ENCODE measurements around the gene FCER1G. TPM values are rescaled to one million over a fixed set of nuclear protein-coding genes. Genes with fewer than 3 reads are reported as not detected.

The FCER1G gene
- total and polyA plus RNA-seq, 9 of the 15 experiments (the other 6 are each of a cell fraction or from before 2014, with no cell fraction given), result 0.15 to 0.69 (median 0.31) TPM; not detected in 2

GRCh38 chr1:161227196-161227871 is 12.2 kb downstream of the FCER1G start:
- ATAC-seq (peak; percentile 71), DNase-seq (ENCODE audit: extremely low read depth in 1 of 4, low spot score in 3 of 4) (peak; percentile 68 to 90 (median 71)), FAIRE-seq (peak; percentile 95)
- H3K36me3 ChIP-seq (ENCODE audit: control insufficient read depth, insufficient read depth, low read length), result peaks cover 37% of the 10 kb centered on the region
- in situ Hi-C loops (cut with MboI) (loop anchor here (5.0 kb wide), 1 partner anchor 155 kb away; no protein-coding TSS in a partner anchor), intact Hi-C loops (cut with micrococcal nuclease) (loop anchor here (2.0 to 5.0 kb wide), 4 partner anchors 63 to 155 kb away; partner anchors contain the start of gene CFAP126)
- H3K9ac ChIP-seq (ENCODE audit: insufficient read depth in 1 of 2, low read depth in 2 of 2, low read length in 2 of 2), result peak overlapping the region; percentile 76 to 93
- H3K4me1 ChIP-seq (replicated peaks in 1 of 2; ENCODE audit: control insufficient read depth in 2 of 2, insufficient read depth in 2 of 2, low read length in 2 of 2), result peaks cover 15 to 16% of the 10 kb centered on the region in 2 experiments; a peak in 3 of 5 replicates
- peak overlapping the region; percentile 97 for H3K4me2 ChIP-seq (ENCODE audit: insufficient read depth, low read length)
- no peaks in the 10 kb centered on the region for H3K9me3 ChIP-seq (replicated peaks; ENCODE audit: control insufficient read depth, insufficient read depth, low read depth, low read length)
- no peaks in the 10 kb centered on the region for H3K9me1 ChIP-seq (ENCODE audit: control insufficient read depth, insufficient read depth, low read length)
- H3K4me3 ChIP-seq, result peak overlapping the region; percentile 70
- H2AFZ ChIP-seq (ENCODE audit: low read depth, low read length), result peak overlapping the region; percentile 87
- WGBS (ENCODE audit: insufficient coverage, low coverage, missing lambda C conversion rate), result 8% methylated on average over 11 of the region's 11 CpGs
- H3K27ac ChIP-seq (ENCODE audit: extremely low read depth, low read depth, low read length), result peak overlapping the region; percentile 79
- peaks cover 19% of the 10 kb centered on the region for H3K79me2 ChIP-seq (ENCODE audit: control insufficient read depth, insufficient read depth, low read length)
- CTCF ChIA-PET (ENCODE audit: low intra/inter-chr PET ratio), result interaction anchor here (0.6 to 1.6 kb wide), 8 partner anchors 35 to 156 kb away, joined by 3 to 7 read pairs (median 4); partner anchors contain the start of gene CFAP126
- POLR2A ChIA-PET, result interaction anchor here (0.6 to 2.1 kb wide), 3 partner anchors 19 to 122 kb away, joined by 3 to 7 read pairs (median 3); partner anchors contain the start of gene SDHC
- no TSS peak for BruUV-seq (replicated peaks)
- H3K27me3 ChIP-seq (ENCODE audit: control insufficient read depth in 2 of 2, insufficient read depth in 2 of 2, low read length in 2 of 2), result no peaks in the 10 kb centered on the region
- H4K20me1 ChIP-seq (replicated peaks; ENCODE audit: control insufficient read depth, insufficient read depth, low read length), result no peaks in the 10 kb centered on the region
- TF ChIP-seq GABPA (tag; conservative IDR thresholded peaks at IDR 0.05; ENCODE audit: low read depth) (peak; percentile 40; the same call in 1 of the 2 replicates), DPF2 (IDR thresholded peaks at IDR 0.05) (0 out of 2 replicates have a peak, but pooled peaks have one; percentile 26), CXXC5 (CRISPR knock-in tag; IDR thresholded peaks at IDR 0.05) (peak; percentile 37; the same call in 1 of the 2 replicates), ZNF197 (CRISPR knock-in tag; IDR thresholded peaks at IDR 0.05; ENCODE audit: low read depth) (no peak), ZBTB40 (IDR thresholded peaks at IDR 0.05) (0 out of 2 replicates have a peak, but pooled peaks have one; percentile 27), ZBTB40 (CRISPR knock-in tag; IDR thresholded peaks at IDR 0.05) (no peak), TFAP4 (CRISPR knock-in tag; IDR thresholded peaks at IDR 0.05; ENCODE audit: borderline replicate concordance) (peak; percentile 66; the same call in 1 of the 2 replicates), TEAD4 (IDR thresholded peaks at IDR 0.05; ENCODE audit: low read length) (peak; percentile 36; the same call in 1 of the 2 replicates), TEAD4 (CRISPR knock-in tag; IDR thresholded peaks at IDR 0.05; ENCODE audit: borderline replicate concordance) (no peak), EP400 (IDR thresholded peaks at IDR 0.05) (peak; percentile 46; the same call in 1 of the 2 replicates), EHMT2 (IDR thresholded peaks at IDR 0.05) (no peak)
